Activated CD4-positive, CD25-positive, alpha-beta regulatory T cell treated with anti-CD3 and anti-CD28 coated beads, Interleukin-2, amount 50 U/mL, for 72 hours (primary cell): Measurements from ENCODE around the gene YWHAH.

Source experiments
- DNase-seq: peaks from one replicate; pipeline ENCODE4 v3.0.0; 2021

Gene YWHAH

DNA sequence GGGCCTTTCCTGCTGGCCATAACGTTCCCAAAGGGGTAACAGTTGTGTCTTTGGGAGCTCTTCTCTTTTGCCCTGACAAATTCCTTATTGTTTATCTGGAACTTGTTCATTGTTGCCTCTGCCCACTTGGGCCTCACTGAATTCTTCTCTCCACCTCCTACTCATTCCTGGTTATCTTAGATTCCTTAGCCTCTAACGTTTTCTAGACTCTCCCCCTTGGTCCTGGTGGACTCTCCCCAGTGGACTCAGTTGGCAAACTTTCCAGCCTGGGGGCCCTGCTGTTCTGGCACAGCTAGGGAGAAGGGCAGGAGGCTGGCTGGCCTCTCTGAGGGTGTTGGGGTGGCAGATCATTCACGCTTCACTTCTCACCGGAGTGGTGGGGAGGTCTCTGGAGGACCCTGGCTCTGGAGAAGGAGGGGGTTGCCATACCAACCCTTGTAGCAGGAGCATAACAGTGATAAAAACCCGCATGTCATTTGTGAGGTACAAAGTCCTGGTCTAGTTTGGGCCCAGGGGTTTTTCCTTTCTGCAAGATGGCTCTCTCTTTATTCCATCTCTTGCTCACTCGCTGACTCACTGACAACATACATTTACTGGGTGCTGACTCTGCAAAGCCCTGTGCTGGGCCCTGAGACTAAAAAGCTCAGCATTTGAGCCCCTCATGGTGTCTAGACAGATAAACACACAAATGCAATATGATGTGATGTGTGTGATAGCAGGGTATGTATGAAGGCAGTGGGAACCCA is 39.7 kb downstream of the YWHAH start:
- no peak for DNase-seq

DNA sequence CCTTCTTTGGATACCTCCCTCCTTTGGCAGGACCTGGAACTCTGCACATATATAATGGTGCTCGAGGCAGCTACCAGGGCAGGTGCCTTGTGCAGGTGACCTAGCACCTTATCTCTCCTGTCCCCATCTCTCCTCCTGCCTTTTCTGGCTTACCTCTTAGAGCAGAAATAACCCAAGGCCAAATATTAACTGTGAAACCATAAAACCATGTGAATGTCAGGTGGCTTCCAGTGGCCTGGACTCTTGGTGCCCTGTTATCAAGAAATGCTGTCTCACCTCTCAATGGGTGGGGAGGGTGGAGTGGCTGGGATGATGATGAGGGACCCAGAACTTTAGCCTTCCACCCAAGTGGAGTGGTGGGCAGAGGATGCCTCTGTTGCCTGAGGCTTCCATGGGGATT is 42.9 kb downstream of the YWHAH start:
- no peak for DNase-seq

DNA sequence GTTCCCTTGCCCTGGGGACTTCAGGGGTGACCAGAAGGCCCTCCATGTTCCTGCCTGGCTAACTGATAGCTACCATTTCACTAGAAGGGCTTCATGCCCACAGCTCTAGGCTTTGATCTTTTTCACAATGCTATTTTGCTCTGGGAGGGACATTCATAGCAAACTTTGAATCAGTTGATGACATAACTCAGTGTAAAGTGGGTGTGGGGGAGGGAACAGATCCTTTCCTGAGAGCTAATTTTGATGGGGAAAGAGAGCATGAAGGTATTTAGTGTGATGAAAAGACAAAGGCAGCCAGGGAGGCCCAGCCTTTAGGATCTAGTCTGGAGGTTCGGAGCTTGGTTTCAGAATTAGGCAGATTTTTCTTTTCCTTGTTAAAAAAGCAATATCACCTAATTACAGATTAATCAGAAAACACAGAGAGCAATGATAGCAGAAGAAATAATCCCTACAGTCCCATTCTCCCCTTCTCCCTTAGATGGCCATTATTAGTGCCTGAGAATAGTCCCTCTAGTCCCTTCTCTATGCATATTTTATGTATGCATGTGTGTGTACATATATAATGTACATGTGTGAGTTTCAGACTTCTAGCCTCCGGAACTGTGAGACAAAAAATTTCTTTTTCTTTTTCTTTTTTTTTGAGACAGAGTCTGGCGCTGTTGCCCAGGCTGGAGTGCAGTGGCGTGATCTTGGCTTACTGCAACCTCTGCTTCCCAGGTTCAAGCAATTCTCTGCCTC is 46.9 kb downstream of the YWHAH start:
- DNase-seq, result no peak

DNA sequence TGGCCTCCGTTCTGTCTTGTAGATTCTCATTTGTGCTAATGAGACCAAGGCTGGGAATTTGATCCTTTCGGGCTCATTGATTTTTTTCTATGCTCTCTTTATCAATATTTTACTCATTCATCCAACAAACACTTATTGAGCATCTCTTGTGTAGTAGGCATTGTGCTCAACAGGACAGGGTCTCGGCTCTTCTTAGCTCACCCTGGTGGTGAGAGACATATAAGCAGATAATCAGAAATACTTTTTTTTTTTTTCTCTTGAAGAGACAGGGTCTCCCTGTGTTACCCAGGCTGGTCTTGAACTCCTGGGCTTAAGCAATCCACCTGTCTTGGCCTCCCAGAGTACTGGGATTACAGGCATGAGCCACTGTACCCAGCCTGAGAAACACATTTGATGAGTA is 50.7 kb downstream of the YWHAH start:
- DNase-seq, result no peak

DNA sequence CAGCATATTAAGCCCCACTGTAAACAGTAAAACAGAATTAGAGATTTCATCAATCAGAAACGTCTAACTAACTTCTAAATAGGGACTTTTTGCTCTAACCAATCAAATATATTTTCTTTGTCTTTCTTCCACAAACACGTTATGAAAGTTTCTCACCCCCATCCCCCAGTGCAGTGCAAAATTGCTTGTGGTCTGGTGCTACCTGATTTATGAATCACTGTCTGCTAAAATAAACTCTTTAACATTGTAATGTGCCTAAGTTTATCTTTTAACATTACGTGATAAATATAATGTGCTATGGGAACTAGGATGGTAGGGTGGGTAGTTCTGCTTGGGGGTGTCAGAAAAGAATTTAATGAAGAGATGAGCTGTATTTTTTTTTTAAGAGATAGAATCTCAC is 51.5 kb downstream of the YWHAH start:
- DNase-seq, result no peak

DNA sequence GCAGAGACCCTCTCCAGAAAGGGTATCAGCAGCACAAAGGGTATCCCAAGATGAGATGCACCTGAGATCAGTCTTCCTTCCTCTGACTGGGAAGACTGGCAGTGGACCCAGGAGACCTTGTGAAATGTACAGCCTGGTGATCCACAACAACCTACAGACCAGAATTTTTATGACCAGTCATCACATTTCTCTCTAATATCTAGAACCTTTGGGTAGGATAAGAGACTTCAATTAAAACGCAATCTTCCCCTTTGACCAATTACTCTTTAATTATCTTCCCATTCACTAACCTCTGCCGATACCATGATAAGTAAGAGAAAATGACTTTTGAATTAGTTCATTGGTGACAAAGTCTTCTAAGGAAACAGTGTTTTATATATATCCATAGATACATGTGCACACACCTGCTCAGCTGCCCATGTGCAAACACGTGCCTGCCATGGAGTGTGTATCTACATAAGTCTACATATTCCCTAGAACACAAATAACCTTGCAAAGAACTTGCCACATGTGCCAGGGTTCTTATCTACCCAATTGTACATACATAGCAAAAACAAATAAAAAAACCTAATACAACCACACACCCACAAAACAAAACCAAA is 54.5 kb downstream of the YWHAH start:
- DNase-seq, result no peak

DNA sequence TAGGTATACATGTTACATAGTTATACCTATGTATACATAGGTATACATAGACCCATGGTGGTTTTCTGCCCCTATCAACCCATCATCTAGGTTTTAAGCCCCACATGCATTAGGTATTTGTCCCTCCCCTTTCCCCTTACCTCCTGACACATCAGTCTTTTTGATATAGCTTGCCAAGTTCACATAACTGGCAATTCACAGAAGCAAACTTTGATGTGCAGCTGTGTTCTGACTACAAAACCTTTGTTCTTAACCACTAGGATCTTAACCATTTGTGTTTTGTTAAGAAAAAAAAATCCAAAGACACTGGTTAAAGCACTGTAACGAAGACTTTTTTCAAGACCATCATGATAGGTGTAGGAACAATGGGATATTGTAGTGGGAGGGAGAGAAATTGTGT is 55.8 kb downstream of the YWHAH start:
- no peak for DNase-seq

DNA sequence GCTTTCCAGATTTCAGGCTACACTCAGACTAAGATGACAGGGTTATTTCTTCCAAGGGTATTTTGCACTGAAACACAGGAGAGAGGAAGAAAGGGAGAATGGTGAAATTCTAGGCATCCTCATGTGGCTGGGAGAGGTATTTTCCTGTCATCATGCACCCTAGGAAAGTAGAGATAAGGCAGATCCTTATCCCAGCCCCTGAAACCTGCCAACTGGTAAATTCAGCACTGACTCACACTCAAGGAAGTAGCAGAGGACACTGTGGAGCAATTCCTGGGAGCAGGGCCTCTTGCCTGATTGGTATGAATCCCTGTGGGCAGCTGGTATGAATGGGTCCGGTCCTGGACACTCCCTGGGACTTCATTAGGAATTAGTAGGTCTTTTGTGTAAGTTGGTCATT is 61.1 kb downstream of the YWHAH start:
- DNase-seq, result no peak
